MM.1S (cell line): ENCODE results near the gene IL12B.
A peak's percentile ranks its signal among the peaks of the same experiment; 100 is the strongest.

ENCODE experiments used
- DNase-seq: peaks from one replicate; pipeline ENCODE4 v3.0.0-alpha.2; 2015
- H2AFZ ChIP-seq: fragments of 300-600 bp; sonication (generic); 2 replicates; pipeline ENCODE4 v1.6.0; 2016; ENCODE audit warnings: antibody characterized with exemption, low read length
- H3F3A ChIP-seq: fragments of 300-600 bp; sonication (generic); 2 replicates; pipeline ENCODE4 v1.6.1; 2016; ENCODE audit warnings: mild to moderate bottlenecking, antibody characterized with exemption, low read length, moderate library complexity, mixed read lengths; ENCODE audit not compliant: insufficient read depth
- H3K27ac ChIP-seq: fragments of 300-600 bp; sonication (generic); 2 replicates; pipeline ENCODE4 v1.5.1; 2016; ENCODE audit warnings: mild to moderate bottlenecking, low read length
- H3K27me3 ChIP-seq: fragments of 300-600 bp; sonication (generic); replicated peaks from 2 replicates; pipeline ENCODE4 v1.6.0; 2016; ENCODE audit warnings: low read length; ENCODE audit not compliant: insufficient read depth
- H3K36me3 ChIP-seq: fragments of 300-600 bp; sonication (generic); replicated peaks from 2 replicates; pipeline ENCODE4 v1.6.1; 2016; ENCODE audit warnings: mild to moderate bottlenecking, low read length, mixed read lengths; ENCODE audit not compliant: insufficient read depth
- H3K4me1 ChIP-seq: fragments of 300-600 bp; sonication (generic); 2 replicates; pipeline ENCODE4 v1.6.1; 2016; ENCODE audit warnings: low read length, mixed read lengths
- H3K4me2 ChIP-seq: fragments of 300-600 bp; sonication (generic); 2 replicates; pipeline ENCODE4 v1.6.0; 2016; ENCODE audit warnings: low read depth, low read length
- H3K4me3 ChIP-seq: fragments of 300-600 bp; sonication (generic); 2 replicates; pipeline ENCODE4 v1.5.1; 2016; ENCODE audit warnings: low read length, mixed read lengths
- H3K79me2 ChIP-seq: fragments of 300-600 bp; sonication (generic); 2 replicates; pipeline ENCODE4 v1.6.1; 2016; ENCODE audit warnings: mixed run types, low read length, mixed read lengths
- H3K9ac ChIP-seq: fragments of 300-600 bp; sonication (generic); 2 replicates; pipeline ENCODE4 v1.6.1; 2016; ENCODE audit warnings: low read length, mixed read lengths
- H3K9me2 ChIP-seq: fragments of 300-600 bp; sonication (generic); replicated peaks from 2 replicates; pipeline ENCODE4 v1.6.1; 2016; ENCODE audit warnings: mild to moderate bottlenecking, low read length, mixed read lengths; ENCODE audit not compliant: insufficient read depth
- H3K9me3 ChIP-seq: fragments of 300-600 bp; sonication (generic); replicated peaks from 2 replicates; pipeline ENCODE4 v1.6.1; 2016; ENCODE audit warnings: mild to moderate bottlenecking, low read length, mixed read lengths; ENCODE audit not compliant: insufficient read depth
- H4K20me1 ChIP-seq: fragments of 300-600 bp; sonication (generic); 2 replicates; pipeline ENCODE4 v1.6.1; 2016; ENCODE audit warnings: mild to moderate bottlenecking, low read length, moderate library complexity, mixed read lengths; ENCODE audit not compliant: insufficient read depth
- EZH2 ChIP-seq: fragments of 300-600 bp; sonication (generic); optimal IDR thresholded peaks from 2 replicates; pipeline ENCODE3; 2017; ENCODE audit warnings: low read depth, mild to moderate bottlenecking, antibody characterized with exemption, low read length, mixed read lengths
- EZH2phosphoT487 ChIP-seq: fragments of 300-600 bp; sonication (generic); IDR thresholded peaks from 2 replicates; pipeline ENCODE4 v1.6.1; 2018; ENCODE audit warnings: antibody characterized with exemption, low read length
- TF ChIP-seq, protein P1 (sequence below): fragments of 300-600 bp; sonication (generic); IDR thresholded peaks from 2 replicates; pipeline ENCODE4 v1.5.1; 2016; ENCODE audit warnings: antibody characterized with exemption, low read length, mixed read lengths

The IL12B gene

DNA sequence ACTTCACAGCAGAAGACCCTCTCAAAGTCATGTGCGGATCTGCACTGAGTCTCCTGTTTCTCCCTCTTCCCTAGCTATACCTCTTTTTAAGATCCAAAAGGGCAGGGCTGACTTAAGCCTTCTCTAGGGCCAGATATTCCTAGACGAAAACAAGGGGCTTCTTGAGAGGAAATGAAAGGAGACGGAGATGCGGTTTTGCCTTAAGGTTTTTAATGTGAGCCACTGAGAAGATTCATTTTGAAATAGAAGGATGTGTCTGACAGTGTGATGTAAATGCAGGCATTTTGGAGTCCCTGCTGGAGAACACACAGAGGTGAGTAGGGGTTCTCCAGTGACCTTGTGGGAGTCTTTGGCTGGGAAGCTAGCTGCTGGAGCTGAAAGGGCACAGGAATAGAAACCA, 15.6 kb upstream of the IL12B start:
- H3K9ac ChIP-seq, result peak overlapping the region; percentile 64
- H3K36me3 ChIP-seq, result no peaks in the 10 kb centered on the region
- no peaks in the 10 kb centered on the region for H4K20me1 ChIP-seq
- H3K79me2 ChIP-seq, result no peaks in the 10 kb centered on the region
- no peaks in the 10 kb centered on the region for H3K9me2 ChIP-seq
- peak; percentile 34 for DNase-seq
- no peaks in the 10 kb centered on the region for H3K27me3 ChIP-seq
- H3K9me3 ChIP-seq, result no peaks in the 10 kb centered on the region
- H3K4me1 ChIP-seq, result peaks cover 66% of the 10 kb centered on the region
- H3K4me3 ChIP-seq, result peak overlapping the region; percentile 38
- peak overlapping the region; percentile 92 for H3K27ac ChIP-seq
- peak overlapping the region; percentile 31 for H2AFZ ChIP-seq
- TF ChIP-seq EZH2 (no peak), EZH2phosphoT487 (no peak)
- TF ChIP-seq, protein P1, sequence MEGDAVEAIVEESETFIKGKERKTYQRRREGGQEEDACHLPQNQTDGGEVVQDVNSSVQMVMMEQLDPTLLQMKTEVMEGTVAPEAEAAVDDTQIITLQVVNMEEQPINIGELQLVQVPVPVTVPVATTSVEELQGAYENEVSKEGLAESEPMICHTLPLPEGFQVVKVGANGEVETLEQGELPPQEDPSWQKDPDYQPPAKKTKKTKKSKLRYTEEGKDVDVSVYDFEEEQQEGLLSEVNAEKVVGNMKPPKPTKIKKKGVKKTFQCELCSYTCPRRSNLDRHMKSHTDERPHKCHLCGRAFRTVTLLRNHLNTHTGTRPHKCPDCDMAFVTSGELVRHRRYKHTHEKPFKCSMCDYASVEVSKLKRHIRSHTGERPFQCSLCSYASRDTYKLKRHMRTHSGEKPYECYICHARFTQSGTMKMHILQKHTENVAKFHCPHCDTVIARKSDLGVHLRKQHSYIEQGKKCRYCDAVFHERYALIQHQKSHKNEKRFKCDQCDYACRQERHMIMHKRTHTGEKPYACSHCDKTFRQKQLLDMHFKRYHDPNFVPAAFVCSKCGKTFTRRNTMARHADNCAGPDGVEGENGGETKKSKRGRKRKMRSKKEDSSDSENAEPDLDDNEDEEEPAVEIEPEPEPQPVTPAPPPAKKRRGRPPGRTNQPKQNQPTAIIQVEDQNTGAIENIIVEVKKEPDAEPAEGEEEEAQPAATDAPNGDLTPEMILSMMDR, result no peak
- peak overlapping the region; percentile 98 for H3K4me2 ChIP-seq
- H3F3A ChIP-seq, result peaks cover 25% of the 10 kb centered on the region

DNA sequence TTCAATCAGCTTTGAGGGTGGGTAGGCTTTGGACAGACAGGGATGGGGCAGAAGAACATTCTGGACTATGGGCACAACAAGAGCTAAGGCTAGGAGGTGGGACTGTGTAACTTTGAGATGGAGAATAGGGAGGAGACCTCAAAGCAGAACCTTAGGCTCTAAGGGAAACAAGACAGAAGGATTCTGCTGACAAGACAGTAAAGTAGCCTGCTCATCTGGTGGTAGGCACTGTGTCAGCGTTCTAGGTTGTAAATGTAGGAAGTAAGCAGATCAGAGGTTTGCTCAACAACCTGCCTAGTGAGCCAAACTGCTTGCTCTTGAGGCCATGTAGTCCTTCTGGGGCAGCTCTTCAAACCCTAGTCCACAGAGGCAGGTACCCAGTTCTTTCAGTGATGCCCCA, 15.0 kb upstream of the IL12B start:
- H3K4me1 ChIP-seq, result peaks cover 66% of the 10 kb centered on the region
- peak overlapping the region; percentile 31 for H2AFZ ChIP-seq
- H3K9me2 ChIP-seq, result no peaks in the 10 kb centered on the region
- H3K79me2 ChIP-seq, result no peaks in the 10 kb centered on the region
- no peaks in the 10 kb centered on the region for H3K36me3 ChIP-seq
- H3K4me3 ChIP-seq, result peak overlapping the region; percentile 38
- peak; percentile 90 for DNase-seq
- H3K9me3 ChIP-seq, result no peaks in the 10 kb centered on the region
- H3K27me3 ChIP-seq, result no peaks in the 10 kb centered on the region
- peak overlapping the region; percentile 98 for H3K4me2 ChIP-seq
- H4K20me1 ChIP-seq, result no peaks in the 10 kb centered on the region
- H3K27ac ChIP-seq, result peak overlapping the region; percentile 92
- H3F3A ChIP-seq, result peaks cover 25% of the 10 kb centered on the region
- TF ChIP-seq EZH2phosphoT487 (no peak), EZH2 (no peak)
- TF ChIP-seq, protein P1, result no peak
- peak overlapping the region; percentile 64 for H3K9ac ChIP-seq

DNA sequence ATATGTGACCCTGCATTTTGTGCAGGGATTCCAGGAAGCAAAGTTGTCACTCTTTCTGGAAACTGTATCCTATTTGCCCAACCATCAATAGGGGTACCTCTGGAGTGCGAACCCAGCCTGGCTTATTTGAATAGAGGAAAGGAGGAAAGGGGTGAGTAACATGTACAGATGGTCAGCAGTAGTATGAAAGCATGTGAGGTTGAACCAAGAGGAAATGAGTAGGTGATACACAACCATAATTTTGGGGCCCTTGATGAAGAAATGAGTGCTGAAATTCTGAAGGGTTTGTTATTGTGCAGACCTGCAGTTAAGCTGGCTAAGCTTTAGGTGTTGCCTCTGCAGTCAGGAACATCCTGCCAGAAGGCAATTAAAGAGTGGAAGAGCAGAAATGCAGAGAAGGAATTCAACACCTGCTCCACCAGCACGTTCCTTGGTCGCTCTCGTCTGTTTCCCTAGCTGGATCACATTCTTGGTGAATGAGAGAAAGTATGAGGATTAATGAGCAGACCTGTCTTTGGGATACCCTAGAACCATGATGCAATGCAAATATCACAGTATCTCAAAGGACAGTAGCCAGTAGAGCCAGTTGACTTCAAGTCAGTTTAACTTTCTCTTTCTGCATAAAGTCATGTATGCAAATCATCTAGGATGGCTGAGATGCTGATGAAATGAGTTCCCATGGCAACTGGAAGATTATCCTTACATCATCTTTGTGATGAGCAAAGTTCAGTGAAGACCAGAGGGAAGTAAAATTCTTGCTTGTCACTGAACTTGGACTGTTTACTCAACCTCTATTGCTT, 13.2 kb upstream of the IL12B start:
- DNase-seq, result peak; percentile 44
- no peak overlapping the region for H3K9ac ChIP-seq
- no peak for TF ChIP-seq EZH2
- TF ChIP-seq, protein P1, result no peak
- TF ChIP-seq EZH2phosphoT487, result no peak
- H4K20me1 ChIP-seq, result no peaks in the 10 kb centered on the region
- H3K9me2 ChIP-seq, result no peaks in the 10 kb centered on the region
- H3F3A ChIP-seq, result peaks cover 20% of the 10 kb centered on the region
- H3K36me3 ChIP-seq, result no peaks in the 10 kb centered on the region
- H2AFZ ChIP-seq, result no peak overlapping the region
- no peaks in the 10 kb centered on the region for H3K27me3 ChIP-seq
- peaks cover 66% of the 10 kb centered on the region for H3K4me1 ChIP-seq
- H3K79me2 ChIP-seq, result no peaks in the 10 kb centered on the region
- H3K27ac ChIP-seq, result no peak overlapping the region
- H3K9me3 ChIP-seq, result no peaks in the 10 kb centered on the region
- H3K4me3 ChIP-seq, result no peak overlapping the region
- H3K4me2 ChIP-seq, result no peak overlapping the region
